Lower leg skin (tissue), 4 donors: ENCODE results near the gene CTBP1. TPM values are rescaled to one million over a fixed set of nuclear protein-coding genes. Genes with fewer than 3 reads are reported as not detected.

ENCODE experiments used
- DNase-seq, 2 donors: peaks; one replicate each; pipeline ENCODE4 v3.0.0-alpha.2; 2019; ENCODE audit warnings: low spot score in 2 of 2
- H3K4me3 ChIP-seq: fragments of 200-600 bp; sonication (generic); 2 replicates; pipeline ENCODE4 v1.5.1; 2017; ENCODE audit warnings: mild to moderate bottlenecking, low read depth; ENCODE audit not compliant: poor library complexity, severe bottlenecking
- POLR2A ChIP-seq, 2 donors: fragments of 450-650 bp; IDR thresholded peaks; one replicate each; pipeline ENCODE4 v1.6.1; 2016 to 2017; ENCODE audit warnings: antibody characterized with exemption in 2 of 2, mild to moderate bottlenecking in 1 of 2, moderate library complexity in 1 of 2
- WGBS, 2 donors: methylation state at CpG; one replicate each; pipeline ENCODE4 v1.1.5; 2018; 5-methylcytosine and 5-hydroxymethylcytosine counted together
- intact Hi-C: fragments of 100-400 bp; cut with DNase I; formaldehyde crosslinking; loops from one replicate; pipeline ENCODE4 v1.15.0; 2023; ENCODE audit warnings: low total_unique reads
- total RNA-seq, 4 donors: library from RNA; depleted of rRNA; stranded (reverse); fragments of >200 nt; gene quantifications; one replicate each; pipeline ENCODE4 v1.1.0, GENCODE V29; 2016
- TF ChIP-seq, protein P1 (sequence below), 3 donors: fragments of 450-650 bp; IDR thresholded peaks; one replicate each; pipeline ENCODE4 v1.5.1; 2016; ENCODE audit warnings: antibody characterized with exemption in 3 of 3, mild to moderate bottlenecking in 3 of 3, moderate library complexity in 2 of 3

The CTBP1 gene
- total RNA-seq, 4 donors from 2014 or later = 124 to 195 (median 148) TPM

DNA sequence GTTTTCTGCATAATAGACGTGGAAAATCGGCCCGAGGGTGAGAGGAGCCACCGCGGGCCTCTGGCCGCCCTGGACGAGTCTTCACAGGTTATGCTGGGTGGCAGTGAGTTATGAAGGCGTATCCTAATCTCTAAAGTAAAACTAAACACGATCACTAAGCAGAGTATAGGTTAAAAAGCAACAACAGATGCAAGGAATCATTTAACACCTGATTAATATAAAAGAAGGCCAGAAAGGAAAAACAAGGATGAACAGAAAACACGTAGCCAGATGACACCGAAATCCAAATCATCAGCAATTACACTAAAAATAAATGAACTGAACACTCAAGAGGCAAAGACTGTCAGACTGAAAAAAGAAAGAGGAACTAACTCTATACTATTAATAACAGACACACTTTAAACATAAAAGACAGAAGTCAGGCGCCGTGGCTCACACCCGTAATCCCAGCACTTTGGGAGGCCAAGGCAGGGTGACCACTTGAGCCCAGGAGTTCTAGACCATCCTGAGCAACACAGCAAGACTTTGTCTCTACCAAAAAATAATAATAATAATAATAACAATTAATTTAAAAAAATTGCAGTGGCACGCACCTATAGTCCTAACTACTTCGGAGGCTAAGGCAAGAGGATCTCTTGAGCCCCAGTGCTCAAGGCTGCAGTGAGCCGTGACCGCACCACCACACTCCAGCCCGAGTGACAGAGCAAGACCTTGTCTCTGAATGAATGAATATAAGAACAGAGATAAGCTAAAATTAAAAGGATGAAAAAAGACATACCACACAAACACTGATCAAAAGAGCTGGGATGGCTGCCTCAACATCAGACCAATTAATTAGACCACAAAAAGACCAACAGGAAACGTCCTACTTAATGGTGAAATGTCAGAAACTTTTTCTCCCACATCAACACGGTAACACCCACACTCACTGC lies 30.0 kb downstream of the CTBP1 start:
- intact Hi-C loops = no loop called here
- 63 to 66% methylated on average over 21 of the region's 21 CpGs for WGBS, 2 donors
- no peak for DNase-seq
- H3K4me3 ChIP-seq = no peak overlapping the region
- no peak for TF ChIP-seq POLR2A (IDR thresholded peaks at IDR 0.05)
- TF ChIP-seq, protein P1, sequence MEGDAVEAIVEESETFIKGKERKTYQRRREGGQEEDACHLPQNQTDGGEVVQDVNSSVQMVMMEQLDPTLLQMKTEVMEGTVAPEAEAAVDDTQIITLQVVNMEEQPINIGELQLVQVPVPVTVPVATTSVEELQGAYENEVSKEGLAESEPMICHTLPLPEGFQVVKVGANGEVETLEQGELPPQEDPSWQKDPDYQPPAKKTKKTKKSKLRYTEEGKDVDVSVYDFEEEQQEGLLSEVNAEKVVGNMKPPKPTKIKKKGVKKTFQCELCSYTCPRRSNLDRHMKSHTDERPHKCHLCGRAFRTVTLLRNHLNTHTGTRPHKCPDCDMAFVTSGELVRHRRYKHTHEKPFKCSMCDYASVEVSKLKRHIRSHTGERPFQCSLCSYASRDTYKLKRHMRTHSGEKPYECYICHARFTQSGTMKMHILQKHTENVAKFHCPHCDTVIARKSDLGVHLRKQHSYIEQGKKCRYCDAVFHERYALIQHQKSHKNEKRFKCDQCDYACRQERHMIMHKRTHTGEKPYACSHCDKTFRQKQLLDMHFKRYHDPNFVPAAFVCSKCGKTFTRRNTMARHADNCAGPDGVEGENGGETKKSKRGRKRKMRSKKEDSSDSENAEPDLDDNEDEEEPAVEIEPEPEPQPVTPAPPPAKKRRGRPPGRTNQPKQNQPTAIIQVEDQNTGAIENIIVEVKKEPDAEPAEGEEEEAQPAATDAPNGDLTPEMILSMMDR (IDR thresholded peaks at IDR 0.05) = no peak

GRCh38 chr4:1217366-1217765 lies 31.6 kb downstream of the CTBP1 start:
- DNase-seq = no peak
- intact Hi-C loops = no loop called here
- H3K4me3 ChIP-seq = no peak overlapping the region
- no peak for TF ChIP-seq POLR2A (IDR thresholded peaks at IDR 0.05)
- TF ChIP-seq, protein P1 (IDR thresholded peaks at IDR 0.05) = no peak
- WGBS, 2 donors = 94 to 96% methylated on average over 22 to 27 of the region's 27 CpGs

- no peak overlapping the region for H3K4me3 ChIP-seq
- TF ChIP-seq, protein P1 (IDR thresholded peaks at IDR 0.05) = no peak
- no peak for TF ChIP-seq POLR2A (IDR thresholded peaks at IDR 0.05)
- WGBS, 2 donors = 64 to 74% methylated on average over 20 to 21 of the region's 21 CpGs
- DNase-seq = no peak
- intact Hi-C loops = no loop called here
Measured at GRCh38 chr4:1216869-1217294, 32.0 kb downstream of the CTBP1 start.

DNA sequence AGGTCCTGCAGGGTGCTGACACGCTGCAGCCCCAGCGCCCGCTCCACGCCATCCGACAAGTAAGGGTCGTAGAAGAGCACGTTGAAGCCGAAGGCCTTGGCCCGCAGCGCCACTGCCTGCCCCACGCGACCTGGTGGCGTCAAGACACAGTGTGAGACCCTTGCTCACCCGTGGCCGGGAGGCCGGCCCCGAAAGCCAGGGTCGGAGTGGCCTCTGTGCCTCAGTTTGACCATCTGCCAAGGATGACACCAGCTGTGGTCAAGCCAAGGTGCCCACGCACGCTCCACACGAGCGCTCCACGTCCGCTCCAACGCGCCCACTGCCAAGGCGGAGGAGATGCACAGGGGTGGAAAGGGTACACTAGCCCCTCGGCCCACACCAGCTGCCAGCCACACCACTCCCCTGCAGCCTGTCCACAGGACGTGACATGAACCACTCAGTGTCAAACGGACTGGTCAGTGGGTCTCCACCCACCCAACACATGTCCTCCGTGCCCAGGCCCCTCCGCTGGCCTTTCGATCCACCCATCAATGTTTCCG lies 32.8 kb downstream of the CTBP1 start:
- TF ChIP-seq, protein P1 (IDR thresholded peaks at IDR 0.05) = no peak
- TF ChIP-seq POLR2A (IDR thresholded peaks at IDR 0.05) = no peak
- H3K4me3 ChIP-seq = no peak overlapping the region
- no peak for DNase-seq
- intact Hi-C loops = no loop called here
- WGBS, 2 donors = 94% methylated on average over 32 to 34 of the region's 34 CpGs

DNA sequence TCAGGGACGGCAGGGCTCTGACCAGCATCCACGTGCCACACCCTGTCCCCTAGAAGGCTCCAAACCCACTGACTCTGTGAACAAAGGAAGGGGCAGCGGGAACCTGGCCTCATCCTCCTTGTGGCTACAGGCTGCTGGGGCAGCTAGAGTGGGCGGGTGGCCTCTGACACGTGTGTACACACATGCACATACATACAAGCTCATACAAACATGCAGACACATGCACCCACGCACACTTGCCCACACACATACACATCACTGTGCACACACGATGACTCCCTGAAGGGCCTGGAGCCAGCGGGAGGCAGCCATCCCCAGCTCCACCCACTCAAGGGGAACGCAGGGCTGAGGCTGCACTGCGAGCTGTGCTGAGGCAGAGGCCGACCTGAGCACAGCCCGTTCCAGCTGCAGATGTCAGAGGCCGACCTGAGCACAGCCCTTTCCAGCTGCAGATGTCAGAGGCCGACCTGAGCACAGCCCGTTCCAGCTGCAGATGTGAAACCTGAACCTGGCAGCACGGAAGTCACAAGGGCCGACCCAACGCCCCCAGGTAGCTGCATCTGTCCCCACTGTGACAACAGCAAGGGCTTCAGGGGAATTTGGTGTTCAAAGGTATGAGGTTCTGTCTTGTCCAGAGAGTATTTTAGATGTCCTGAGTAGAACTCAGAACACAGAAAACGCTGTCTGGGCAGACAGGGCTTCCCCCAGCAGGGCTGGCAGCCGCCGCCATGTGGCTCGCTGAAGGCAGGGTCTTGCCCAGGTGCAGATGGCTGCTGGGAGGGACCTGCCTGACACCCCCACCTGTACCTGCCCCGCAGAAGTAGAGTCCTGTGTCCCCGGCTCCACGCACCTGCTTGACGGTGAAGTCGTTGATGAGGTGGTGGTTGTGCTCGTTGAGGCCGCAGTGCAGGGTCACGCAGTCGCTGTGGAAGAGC lies 33.5 kb downstream of the CTBP1 start:
- 55 to 71% methylated on average over 28 to 30 of the region's 31 CpGs for WGBS, 2 donors
- no peak overlapping the region for H3K4me3 ChIP-seq
- DNase-seq = no peak
- TF ChIP-seq, protein P1 (IDR thresholded peaks at IDR 0.05) = no peak
- no peak for TF ChIP-seq POLR2A (IDR thresholded peaks at IDR 0.05)
- intact Hi-C loops = no loop called here
